ENCODE measurements around the gene RHBDL2. TPM values are rescaled to one million over a fixed set of nuclear protein-coding genes. Genes with fewer than 3 reads are reported as not detected.
"Not testable (repeated sequence)": the region's sequence is repeated elsewhere in the genome, so short reads cannot be mapped to it uniquely, and the experiment has no call there.

Gene RHBDL2
- polyA plus RNA-seq, 4 donors = 1.0 to 1.4 (median 1.1) TPM

DNA sequence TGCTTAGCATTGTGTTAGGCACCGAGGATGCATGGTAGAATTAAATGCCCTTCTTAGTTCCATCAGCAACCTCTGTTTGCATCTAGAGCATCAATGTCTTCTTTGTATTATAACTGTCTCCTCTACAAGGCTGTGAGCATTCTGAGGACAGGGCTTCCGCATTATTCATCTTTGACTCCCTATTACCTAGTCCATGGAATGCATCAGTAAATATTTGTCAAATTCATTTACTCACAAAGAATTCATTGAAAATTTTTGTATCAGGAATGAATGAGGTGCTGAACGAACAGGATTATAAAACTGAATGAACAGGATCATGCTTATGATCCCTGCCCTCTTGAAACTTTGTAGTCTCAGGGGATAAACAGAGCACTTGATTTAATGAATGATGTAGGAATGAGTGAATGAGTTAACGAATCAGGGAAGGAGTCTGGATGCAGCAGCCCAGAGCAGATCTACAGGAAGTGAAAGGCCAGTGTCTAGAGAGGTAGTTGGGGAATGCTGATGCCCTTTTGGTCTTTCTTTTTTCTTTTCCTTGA, 2.8 kb downstream of the RHBDL2 start:
- DNase-seq (ENCODE audit: low read depth in 4 of 4, low spot score in 3 of 4) = no peak

DNA sequence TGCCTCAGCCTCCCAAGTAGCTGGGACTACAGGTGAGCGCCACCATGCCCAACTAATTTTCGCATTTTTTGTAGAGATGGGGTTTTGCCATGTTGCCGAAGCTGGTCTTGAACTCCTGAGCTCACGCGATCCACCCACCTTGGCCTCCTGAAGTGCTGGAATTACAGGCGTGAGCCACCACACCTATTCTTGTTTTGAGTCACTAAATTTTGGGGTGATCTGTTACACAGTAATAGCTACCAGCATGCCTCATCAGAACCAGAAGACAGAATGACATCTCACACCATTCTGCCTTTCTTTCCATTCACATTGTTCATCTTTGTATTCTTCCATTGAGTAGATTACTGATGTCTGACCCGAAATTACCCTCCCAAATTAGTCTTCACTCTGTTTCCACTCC, 9.1 kb downstream of the RHBDL2 start:
- no peak for DNase-seq (ENCODE audit: low read depth in 4 of 4, low spot score in 3 of 4)

DNA sequence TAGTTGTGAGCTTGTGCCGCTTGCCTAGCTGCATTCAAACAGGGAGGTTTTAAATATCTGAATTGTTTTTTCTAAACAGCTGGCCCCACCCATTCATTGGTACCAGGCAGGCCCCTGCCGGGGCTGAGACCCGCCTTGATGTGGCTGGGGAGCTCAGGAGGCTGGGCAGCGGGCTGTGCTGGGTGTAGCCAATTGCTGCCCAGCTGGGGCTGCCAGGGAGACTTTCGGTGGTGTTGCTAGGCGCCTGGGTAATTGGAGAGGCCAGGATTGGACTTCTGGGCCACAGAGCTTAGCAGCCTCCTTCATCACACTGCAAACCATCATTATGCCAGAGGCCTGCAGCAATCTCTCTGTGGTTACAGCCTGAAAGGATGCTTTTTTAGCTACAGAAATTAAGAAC, 12.2 kb downstream of the RHBDL2 start:
- DNase-seq (ENCODE audit: low read depth in 4 of 4, low spot score in 3 of 4) = no peak

DNA sequence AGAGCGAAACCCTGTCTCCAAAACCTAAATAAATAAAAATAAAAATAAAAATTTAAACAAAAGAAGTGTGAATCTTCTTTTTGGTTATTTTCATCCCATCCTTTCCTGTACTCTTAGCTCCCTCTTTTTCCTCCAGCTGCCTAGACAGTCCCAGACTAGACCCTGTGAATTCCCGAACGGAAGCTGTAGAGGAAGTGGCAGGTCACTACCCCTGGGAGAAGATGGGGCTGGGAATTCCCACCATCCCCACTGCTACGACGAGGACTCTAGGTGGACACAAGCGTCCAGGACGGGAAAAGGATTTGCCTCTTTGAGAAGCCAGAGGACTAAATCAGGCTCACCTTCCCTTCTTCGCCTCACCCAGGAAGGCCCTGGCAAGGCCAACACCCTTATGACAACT, 12.6 kb downstream of the RHBDL2 start:
- DNase-seq (ENCODE audit: low read depth in 4 of 4, low spot score in 3 of 4) = no peak

DNA sequence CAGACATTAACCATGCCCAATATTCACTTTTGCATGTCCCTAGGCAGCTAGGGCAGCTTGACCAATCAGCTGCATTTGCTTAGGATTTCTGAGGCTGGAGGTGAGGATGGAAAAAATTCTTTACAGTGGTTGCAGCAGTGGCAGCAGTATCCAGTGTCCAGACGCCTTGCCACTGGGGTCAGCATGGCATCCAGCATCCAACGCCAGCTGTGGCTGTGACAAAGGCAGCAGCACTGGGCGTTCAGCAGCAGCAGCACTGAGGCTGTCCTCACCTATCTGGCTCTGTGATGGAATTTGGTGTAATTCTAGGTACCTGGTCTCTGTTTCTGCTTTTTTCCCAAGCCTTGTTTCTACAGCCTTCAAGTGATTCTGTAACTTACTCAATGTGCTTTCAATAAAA, 15.5 kb downstream of the RHBDL2 start:
- no peak for DNase-seq (ENCODE audit: low read depth in 4 of 4, low spot score in 3 of 4)

DNA sequence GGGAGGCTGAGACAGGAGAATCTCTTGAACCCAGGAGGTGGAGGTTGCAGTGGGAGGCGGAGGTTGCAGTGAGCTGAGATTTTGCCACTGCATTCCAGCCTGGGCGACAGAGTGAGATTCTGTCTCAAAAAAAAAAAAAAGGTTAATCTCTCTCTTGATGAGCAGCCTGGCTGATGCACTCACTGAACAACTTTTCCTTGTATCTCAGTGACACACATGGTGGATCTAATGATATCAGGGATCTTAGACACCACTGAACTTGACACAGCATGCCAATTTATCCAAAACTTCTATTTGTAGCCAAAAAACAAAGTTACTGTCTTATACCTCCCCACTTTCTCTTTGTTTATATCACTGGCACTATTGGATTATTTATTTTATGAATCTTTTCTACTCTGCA, 16.2 kb downstream of the RHBDL2 start:
- DNase-seq (ENCODE audit: low read depth in 4 of 4, low spot score in 3 of 4) = no peak

DNA sequence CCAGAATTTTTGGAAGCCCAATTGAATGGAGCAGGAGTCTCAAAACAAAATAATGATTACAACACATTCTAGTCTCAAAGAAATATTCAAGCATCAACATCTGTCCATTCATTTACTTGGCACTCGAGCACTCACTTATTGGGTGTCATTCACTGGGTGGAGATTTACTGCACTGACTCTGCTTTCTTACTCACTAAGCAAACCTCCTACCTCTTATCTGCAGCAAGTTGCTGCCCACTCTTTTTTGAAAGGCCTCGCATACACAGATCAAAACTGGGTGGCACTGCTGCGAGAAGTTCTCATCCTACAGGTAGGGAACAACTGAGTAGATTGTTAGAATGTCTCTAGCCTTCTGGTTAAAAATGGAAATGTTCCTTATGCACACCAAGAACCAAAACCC, 18.0 kb downstream of the RHBDL2 start:
- DNase-seq (ENCODE audit: low read depth in 4 of 4, low spot score in 3 of 4) = no peak

DNA sequence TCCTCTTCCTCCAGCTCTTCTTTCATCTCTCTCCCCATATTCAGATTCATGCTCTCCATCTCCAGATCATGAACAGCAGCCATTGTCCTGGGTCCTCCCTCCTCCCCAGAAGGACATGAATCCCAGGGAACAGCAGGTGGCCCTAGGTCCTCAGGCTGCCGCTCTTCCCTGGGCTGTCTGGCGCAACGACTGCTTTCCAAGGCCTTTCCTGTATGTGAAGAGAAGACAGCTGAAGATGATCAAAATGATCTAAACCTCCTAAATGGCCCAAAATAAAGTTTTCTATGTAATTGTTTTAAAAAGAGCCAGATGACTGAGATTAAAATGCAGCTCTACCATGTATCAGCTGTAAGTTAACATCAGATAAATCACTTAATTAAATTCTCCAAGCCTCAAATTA, 22.5 kb downstream of the RHBDL2 start:
- DNase-seq (ENCODE audit: low read depth in 4 of 4, low spot score in 3 of 4) = no peak

DNA sequence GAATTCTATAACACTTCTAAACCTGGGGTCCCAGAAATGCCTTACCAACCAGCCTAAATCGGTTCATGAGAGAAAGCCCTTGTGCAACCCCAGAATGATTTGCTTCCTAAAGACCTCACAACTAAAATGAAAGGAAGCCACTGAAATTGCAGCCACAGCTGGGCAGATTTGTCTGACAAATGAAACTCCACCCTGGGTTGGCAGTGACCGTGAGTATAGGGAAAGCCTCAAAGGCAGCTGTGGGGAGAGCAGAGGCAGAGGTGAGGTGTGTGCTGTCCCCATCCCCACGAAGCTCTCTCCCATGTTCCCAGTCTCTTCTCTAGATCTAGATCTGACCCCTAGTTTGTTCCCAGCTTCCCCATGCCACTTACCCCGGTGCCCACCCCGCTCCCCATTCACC, 23.1 kb downstream of the RHBDL2 start:
- DNase-seq (ENCODE audit: low read depth in 4 of 4, low spot score in 3 of 4) = no peak

DNA sequence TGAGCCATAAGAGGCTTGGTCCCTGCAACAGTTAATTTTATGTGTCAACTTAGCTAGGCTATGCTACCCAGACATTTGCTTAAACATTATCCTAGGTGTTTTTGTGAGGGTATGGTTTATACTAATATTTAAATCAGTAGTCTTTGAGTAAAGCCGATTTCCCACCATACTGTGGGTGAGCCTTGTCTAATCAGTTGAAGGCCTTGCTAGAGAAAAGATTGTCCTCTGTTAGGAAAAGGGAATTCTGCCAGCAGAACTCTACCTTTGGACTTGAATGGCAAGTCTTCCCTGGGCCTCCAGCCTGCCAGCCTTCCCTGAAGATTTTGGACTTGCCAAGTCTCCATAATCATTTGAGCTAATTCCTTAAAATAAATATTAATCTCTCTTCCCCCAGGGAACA, 23.9 kb downstream of the RHBDL2 start:
- DNase-seq (ENCODE audit: low read depth in 4 of 4, low spot score in 3 of 4) = no peak

DNA sequence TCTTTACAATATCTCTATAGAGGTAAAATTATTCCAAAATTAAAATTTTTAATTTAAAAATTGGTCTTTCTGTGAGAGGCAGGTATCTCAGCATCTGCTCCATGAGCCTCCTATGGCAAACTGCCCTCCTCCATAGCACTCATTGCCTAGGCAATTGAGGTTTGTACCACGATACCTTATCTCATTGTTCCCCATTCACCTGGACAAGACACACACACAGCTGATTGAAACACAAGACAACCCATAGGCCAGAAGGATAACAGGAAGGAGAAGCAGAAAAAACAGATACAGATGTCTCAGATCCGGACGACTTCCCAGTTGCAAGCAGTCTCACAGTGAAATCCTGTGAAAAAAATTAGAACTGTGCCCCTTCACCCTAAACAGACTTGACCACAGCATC, 24.3 kb downstream of the RHBDL2 start:
- no peak for DNase-seq (ENCODE audit: low read depth in 4 of 4, low spot score in 3 of 4)

DNA sequence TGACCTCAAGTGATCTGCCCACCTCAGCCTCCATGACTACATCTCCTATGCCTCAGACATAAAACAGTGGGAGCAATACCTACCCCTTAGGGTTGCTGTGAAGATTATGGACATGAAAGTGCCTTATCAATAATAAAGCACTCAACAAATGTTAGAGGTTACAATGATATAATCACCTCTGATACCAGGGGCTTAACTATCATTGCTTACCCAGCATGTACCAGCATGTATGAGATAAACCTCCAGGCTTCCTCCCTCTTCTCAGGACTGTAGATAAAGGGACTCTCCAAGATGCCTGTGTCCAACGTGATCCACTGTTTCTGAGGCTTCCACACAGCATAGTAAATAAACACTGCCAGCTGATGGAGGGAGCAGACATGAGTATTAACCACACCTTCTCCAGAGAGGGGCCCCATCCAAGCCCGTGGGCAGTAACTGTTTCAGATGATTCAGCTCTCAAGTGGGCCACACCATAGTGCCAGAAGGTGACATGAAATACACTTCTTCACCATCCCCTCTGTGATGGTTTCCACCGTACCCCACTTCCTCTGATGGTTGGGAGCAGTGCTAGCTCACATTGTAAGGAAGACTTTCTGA, 26.2 kb downstream of the RHBDL2 start:
- no peak for DNase-seq (ENCODE audit: low read depth in 4 of 4, low spot score in 3 of 4)

DNA sequence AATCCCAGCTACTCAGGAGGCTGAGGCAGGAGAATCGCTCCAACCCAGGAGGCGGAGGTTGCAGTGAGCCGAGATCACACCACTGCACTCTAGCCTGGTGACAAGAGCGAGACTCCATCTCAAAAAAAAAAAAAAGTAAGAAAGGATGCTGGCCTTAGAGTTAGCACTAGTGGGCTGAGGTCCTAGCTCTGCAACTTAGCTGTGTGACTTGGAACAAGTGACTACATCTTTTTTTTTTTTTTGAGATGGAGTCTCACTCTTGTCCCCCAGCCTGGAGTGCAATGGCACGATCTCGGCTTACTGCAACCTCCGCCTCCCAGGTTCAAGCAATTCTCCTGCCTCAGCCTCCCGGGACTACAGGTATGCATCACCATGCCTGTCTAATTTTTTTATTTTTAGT, 26.7 kb downstream of the RHBDL2 start:
- not testable (repeated sequence) for DNase-seq (ENCODE audit: low read depth in 4 of 4, low spot score in 3 of 4)

DNA sequence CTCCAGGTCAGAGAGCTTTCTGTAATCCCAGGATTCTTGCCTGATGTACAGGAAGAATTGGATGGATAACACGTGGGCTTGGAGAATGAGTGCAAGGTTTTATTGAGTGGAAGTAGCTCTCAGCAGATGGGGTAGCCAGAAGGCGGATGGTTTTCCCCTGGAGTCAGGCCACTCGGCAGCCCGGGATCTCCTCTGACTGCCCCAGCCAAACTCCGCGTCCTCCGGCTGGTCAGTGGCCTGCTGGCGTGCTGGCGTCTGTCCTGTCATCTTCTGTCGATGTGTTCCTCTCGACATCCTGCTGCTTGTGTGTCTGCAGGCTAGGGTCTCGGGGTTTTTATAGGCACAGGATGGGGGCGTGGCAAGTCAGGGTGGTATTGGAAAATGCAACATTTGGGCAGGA, 32.8 kb downstream of the RHBDL2 start:
- DNase-seq (ENCODE audit: low read depth in 4 of 4, low spot score in 3 of 4) = no peak

DNA sequence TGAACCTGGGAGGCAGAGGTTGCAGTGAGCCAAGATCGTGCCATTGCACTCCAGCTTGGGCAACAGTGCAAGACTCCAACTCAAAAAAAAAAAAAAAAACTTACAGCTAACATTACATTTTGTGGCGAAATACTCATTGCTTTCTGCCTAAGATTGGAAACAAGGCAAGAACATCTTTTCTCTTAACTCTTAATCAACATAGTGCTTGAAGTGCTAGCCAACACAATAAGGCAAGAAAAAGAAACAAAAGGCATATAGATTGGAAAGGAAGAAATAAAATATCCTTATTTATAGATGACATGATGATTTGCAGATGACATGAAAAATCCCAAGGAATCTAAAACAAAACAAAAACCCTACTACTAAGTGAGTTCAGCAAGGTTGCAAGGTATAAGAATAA, 35.6 kb downstream of the RHBDL2 start:
- no peak for DNase-seq (ENCODE audit: low read depth in 4 of 4, low spot score in 3 of 4)

DNA sequence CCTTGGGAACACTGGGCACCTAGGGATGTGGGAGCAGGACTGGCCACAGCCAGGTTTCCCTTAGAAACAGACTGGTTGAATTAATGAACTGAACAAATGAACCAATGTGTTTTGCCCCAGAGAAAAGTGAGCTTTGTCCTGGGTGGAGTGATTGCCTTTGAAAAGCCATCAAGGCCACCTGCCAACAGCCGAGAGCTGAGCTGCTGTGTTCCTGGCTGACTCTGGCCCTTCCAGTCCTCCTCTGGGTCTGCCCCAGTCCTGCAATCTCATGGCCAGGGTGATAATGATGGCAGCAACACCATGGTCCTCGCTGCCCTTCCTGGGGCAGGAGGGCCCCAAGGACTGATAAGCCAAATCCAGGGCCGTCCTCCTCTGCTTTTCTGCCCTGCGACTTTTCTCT, 42.1 kb downstream of the RHBDL2 start:
- DNase-seq (ENCODE audit: low read depth in 4 of 4, low spot score in 3 of 4) = no peak

DNA sequence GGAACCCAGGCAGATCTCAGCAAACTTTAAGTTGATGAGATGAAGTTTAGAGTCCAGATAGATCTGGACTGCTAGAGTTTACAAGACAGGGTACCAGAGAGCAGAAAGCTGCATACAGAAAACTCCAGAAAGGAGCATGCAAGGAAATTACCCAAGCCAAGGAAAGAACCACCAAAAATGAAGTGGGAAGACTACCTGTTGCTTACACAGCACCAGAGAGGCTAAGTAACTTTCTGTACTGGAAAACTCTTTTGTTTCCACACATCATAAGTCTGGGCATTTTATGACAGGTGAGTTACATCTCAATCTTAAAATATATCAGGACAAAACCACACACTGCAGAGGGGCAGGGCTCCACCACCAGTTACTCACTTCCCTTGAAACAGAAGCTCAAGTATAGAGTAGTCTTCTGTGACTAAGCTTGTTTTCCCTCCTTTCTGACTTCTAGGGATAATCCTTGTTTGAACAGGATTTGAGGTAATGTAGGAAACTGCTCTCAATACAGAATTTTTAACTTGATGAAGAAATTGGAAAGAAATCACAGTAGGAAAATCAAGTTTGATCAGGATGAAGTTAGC, 42.9 kb downstream of the RHBDL2 start:
- no peak for DNase-seq (ENCODE audit: low read depth in 4 of 4, low spot score in 3 of 4)

DNA sequence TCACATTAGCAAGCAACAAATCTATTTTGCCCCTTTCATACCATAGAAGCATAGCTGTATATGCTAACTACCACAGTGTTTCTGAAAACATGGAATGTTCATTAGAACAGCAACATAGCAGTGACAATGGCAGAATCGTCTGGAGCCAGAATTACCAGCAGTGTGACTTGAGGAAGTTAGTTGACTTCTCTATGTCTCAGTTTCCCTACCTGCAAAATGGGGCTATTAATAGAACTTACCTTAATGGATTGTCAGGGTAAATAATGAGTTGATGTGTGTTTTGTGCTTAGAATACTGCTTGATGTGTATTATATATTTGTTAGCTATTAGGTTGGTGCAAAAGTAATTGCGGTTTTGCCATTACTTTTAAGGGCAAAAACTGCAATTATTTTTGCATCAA, 45.5 kb downstream of the RHBDL2 start:
- DNase-seq (ENCODE audit: low read depth in 4 of 4, low spot score in 3 of 4) = no peak

DNA sequence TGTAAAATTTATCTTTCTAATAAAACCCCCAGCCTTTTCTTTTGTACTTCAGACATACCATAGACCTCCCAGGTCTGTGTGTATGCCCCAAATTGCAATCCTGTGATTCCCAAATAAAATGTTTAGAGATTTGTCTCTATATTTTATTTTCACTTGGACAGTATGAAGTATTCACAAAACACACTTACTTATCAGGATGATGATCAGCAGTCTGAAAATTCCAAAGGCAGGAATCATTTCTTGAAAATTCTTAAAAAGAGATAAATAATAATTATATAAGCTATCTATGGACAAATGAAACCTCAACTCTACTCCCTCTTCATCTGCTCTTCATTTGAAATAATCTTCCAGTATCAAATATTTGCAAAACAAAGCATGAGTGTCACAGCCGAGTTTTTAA, 48.7 kb downstream of the RHBDL2 start:
- no peak for DNase-seq (ENCODE audit: low read depth in 4 of 4, low spot score in 3 of 4)

DNA sequence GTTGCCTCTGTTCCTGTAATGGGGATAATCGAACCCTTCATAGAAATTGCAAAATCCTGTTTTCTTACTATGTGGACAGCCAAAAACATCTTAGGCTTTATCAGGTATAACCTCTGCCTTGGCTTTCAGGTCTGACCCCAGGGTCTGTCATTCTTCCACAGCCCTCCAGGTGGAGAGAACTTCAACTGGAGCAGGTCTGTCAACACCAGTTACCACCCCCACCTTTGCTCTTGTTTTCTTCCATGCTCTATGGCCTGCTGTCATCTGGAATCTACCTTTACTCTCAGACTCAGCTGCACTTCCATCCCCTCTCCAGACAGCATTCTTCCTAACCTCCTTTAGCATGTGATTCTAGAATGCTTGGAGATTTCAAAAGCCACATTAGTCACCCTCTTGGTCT, 49.9 kb downstream of the RHBDL2 start:
- DNase-seq (ENCODE audit: low read depth in 4 of 4, low spot score in 3 of 4) = no peak

DNA sequence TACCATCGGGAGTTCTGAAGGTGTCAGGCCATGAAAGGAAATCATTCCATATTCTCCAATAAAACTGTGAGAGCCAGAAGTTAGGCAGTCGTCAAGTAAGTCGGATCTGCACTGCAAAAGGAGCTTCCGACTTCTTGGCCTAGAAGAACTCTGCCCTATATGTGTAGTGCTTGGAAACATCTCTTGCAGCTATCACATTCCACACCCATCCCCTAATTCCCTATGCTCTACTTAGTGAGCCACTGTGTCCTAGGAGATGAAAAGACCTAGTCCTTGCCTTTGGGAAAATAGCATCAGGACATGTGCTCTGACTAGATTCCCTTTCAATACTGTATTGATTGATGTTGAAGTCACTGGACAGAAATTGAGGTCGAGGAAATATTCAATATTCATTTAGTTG, 52.0 kb downstream of the RHBDL2 start:
- DNase-seq (ENCODE audit: low read depth in 4 of 4, low spot score in 3 of 4) = no peak

DNA sequence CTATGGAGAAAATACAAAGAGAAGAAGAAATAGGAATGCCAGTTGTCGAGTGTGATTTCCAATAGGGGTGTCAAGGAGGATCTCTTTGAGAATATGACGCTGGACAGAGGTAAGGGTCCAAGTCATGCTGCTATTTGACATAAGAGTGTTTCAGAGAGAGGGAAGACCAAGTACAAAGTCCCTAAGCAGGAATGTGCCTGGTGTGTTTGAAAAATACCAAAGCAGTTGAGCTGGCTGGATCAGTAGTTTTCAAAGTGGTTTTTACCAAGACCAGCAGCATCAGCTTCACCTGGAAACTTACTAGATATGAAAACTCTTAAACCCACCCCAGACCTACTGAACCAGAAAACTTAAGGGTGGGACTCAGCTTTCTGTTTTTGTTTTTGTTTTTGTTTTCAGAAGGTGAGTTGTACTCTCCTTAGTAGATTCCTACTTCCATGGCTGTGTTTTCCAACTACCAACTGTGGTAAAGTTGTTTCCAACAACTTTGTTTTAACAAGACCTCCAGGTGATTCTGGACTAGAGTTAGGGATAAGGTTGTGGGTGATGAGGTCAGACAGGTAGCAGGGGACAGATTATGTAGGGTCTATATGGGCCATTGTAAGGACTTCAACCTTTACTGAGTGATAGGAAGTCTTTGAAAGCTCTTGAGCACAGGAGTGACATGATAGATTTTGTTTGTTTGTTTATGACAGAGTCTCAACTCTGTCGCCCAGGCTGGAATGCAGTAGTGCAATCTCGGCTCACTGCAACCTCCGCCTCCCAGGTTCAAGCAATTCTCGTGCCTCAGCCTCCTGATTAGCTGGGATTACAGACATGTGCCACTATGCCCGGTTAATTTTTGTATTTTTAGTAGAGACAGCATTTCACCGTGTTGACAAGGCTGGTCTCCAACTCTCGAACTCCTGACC, 53.0 kb downstream of the RHBDL2 start:
- DNase-seq (ENCODE audit: low read depth in 4 of 4, low spot score in 3 of 4) = no peak
